A673 (cell line): Measurements from ENCODE around the gene SLC22A25. TPM values are rescaled to one million over a fixed set of nuclear protein-coding genes. Genes with fewer than 3 reads are reported as not detected.
A peak's percentile ranks its signal among the peaks of the same experiment; 100 is the strongest.

Experiments used
- BruUV-seq: library from RNA; stranded (reverse); fragments of 400-500 nt; replicated peaks from 2 replicates; lab custom pipeline; 2021; lab: Mats Ljungman, UMichigan
- CTCF ChIA-PET: fragments of 300-600 bp; sonication (Branson Sonifier 250); formaldehyde crosslinking; loops from one replicate; lab custom pipeline; 2022; ENCODE audit warnings: antibody characterized with exemption; lab: Charles Lee
- POLR2A ChIA-PET: fragments of 300-600 bp; sonication (Branson Sonifier 250); formaldehyde crosslinking; loops from one replicate; lab custom pipeline; 2022; ENCODE audit warnings: antibody characterized with exemption; ENCODE audit not compliant: low non-redundant PET; lab: Charles Lee
- DNase-seq: peaks from one replicate; pipeline ENCODE4 v3.0.0-alpha.2; 2015; ENCODE audit warnings: low spot score
- H3K27ac ChIP-seq: fragments of 200-600 bp; sonication (generic); 2 replicates; pipeline ENCODE4 v1.5.1; 2016; ENCODE audit warnings: mixed run types, low read depth, mild to moderate bottlenecking, mixed read lengths, antibody characterized with exemption, low read length; ENCODE audit not compliant: poor library complexity, severe bottlenecking
- H3K27me3 ChIP-seq: fragments of 200-600 bp; sonication (generic); replicated peaks from 2 replicates; pipeline ENCODE4 v1.6.1; 2017; ENCODE audit warnings: mixed run types, low read depth, mild to moderate bottlenecking, mixed read lengths, antibody characterized with exemption, low read length; ENCODE audit not compliant: insufficient read depth, poor library complexity
- H3K36me3 ChIP-seq: fragments of 200-600 bp; sonication (generic); 2 replicates; pipeline ENCODE4 v1.6.1; 2016; ENCODE audit warnings: mixed run types, mild to moderate bottlenecking, mixed read lengths, antibody characterized with exemption, low read length; ENCODE audit not compliant: insufficient read depth, poor library complexity, severe bottlenecking
- H3K4me1 ChIP-seq: fragments of 200-600 bp; sonication (generic); 2 replicates; pipeline ENCODE4 v1.6.1; 2017; ENCODE audit warnings: mixed run types, mild to moderate bottlenecking, mixed read lengths, antibody characterized with exemption, low read length; ENCODE audit not compliant: insufficient read depth, poor library complexity, severe bottlenecking
- H3K4me3 ChIP-seq: fragments of 200-600 bp; sonication (generic); 2 replicates; pipeline ENCODE4 v1.5.1; 2016; ENCODE audit warnings: low read depth, mixed run types, mild to moderate bottlenecking, mixed read lengths, low read length; ENCODE audit not compliant: poor library complexity, severe bottlenecking
- H3K9me3 ChIP-seq: fragments of 200-600 bp; sonication (generic); 2 replicates; pipeline ENCODE4 v1.6.1; 2016; ENCODE audit warnings: mixed run types, low read depth, mild to moderate bottlenecking, mixed read lengths, antibody characterized with exemption, low read length; ENCODE audit not compliant: poor library complexity, severe bottlenecking
- CTCF ChIP-seq: fragments of 300-800, 200-600 bp; sonication (generic); conservative IDR thresholded peaks from 2 replicates; pipeline ENCODE4 v1.5.1; 2017; ENCODE audit warnings: low read depth, mild to moderate bottlenecking, antibody characterized with exemption, low read length, moderate library complexity, mixed read lengths
- EZH2 ChIP-seq: fragments of 200-600 bp; sonication (generic); IDR thresholded peaks from 2 replicates; pipeline ENCODE4 v1.6.1; 2017; ENCODE audit warnings: borderline replicate concordance, low read depth, mild to moderate bottlenecking, mixed read lengths, antibody characterized with exemption, low read length; ENCODE audit not compliant: poor library complexity, severe bottlenecking
- intact Hi-C: fragments of 100-400 bp; cut with micrococcal nuclease; formaldehyde crosslinking; loops from one replicate; pipeline ENCODE4 v1.10.0; 2022; ENCODE audit not compliant: unreplicated experiment
- total RNA-seq: library from RNA; stranded (reverse); gene quantifications from 2 replicates; pipeline ENCODE4 v1.2.3, GENCODE V29; 2021

Gene SLC22A25
- total RNA-seq, 1 experiment from 2014 or later: not detected

- Histone ChIP-seq H3K4me3 (no peak overlapping the region), H3K9me3 (no peaks in the 10 kb centered on the region), H3K4me1 (no peaks in the 10 kb centered on the region), H3K27ac (no peak overlapping the region), H3K27me3 (no peaks in the 10 kb centered on the region), H3K36me3 (no peaks in the 10 kb centered on the region)
- intact Hi-C loops: loop anchor here (1.0 to 2.0 kb wide), 3 partner anchors 84 to 304 kb away; no protein-coding TSS in a partner anchor
- no peak for TF ChIP-seq EZH2
- peak; percentile 76 for TF ChIP-seq CTCF
- POLR2A ChIA-PET: no interaction called here
- DNase-seq: peak; percentile 66
- CTCF ChIA-PET: interaction anchor here (0.6 to 1.8 kb wide), 4 partner anchors 177 to 426 kb away, joined by 3 to 8 read pairs (median 4); no protein-coding TSS in a partner anchor
- BruUV-seq: no TSS peak
These were observed 30.7 kb downstream of the SLC22A25 start for GRCh38 chr11:63212742-63213141.

- TF ChIP-seq CTCF: no peak
- TF ChIP-seq EZH2: no peak
- no peak overlapping the region for H3K27ac ChIP-seq
- intact Hi-C loops: no loop called here
- ChIA-PET POLR2A (no interaction called here), CTCF (no interaction called here)
- H3K4me3 ChIP-seq: no peak overlapping the region
- H3K27me3 ChIP-seq: no peaks in the 10 kb centered on the region
- no peak for DNase-seq
- BruUV-seq: no TSS peak
- H3K4me1 ChIP-seq: no peaks in the 10 kb centered on the region
- H3K9me3 ChIP-seq: no peaks in the 10 kb centered on the region
- no peaks in the 10 kb centered on the region for H3K36me3 ChIP-seq
These were observed 33.3 kb downstream of the SLC22A25 start for GRCh38 chr11:63210111-63210510.

Other genes with a start within 250 kb of the SLC22A25 start
- not detected in 2 replicates for gene SLC22A8, start 227.8 kb downstream of the SLC22A25 start, total RNA-seq
- not detected in 2 replicates for gene SLC22A24, start 99.4 kb downstream of the SLC22A25 start, total RNA-seq
- not detected in 2 replicates for gene SLC22A9, start 126.2 kb upstream of the SLC22A25 start, total RNA-seq
- gene PLAAT5, start 247.6 kb upstream of the SLC22A25 start, total RNA-seq: not detected in 2 replicates